DOHH2 (cell line): ENCODE measurements around the gene C1GALT1.

ENCODE experiments used
- H3F3A ChIP-seq: fragments of 200-600 bp; sonication (generic), shearing (Covaris generic); 2 replicates; pipeline ENCODE4 v1.6.0; 2016; ENCODE audit warnings: antibody characterized with exemption, mild to moderate bottlenecking; ENCODE audit not compliant: control insufficient read depth, insufficient read depth
- H3K27ac ChIP-seq: fragments of 200-600 bp; sonication (generic); 2 replicates; pipeline ENCODE4 v1.5.1; 2014; ENCODE audit warnings: low read depth, mild to moderate bottlenecking, low read length, moderate library complexity
- H3K27me3 ChIP-seq: fragments of 200-600 bp; sonication (generic); 2 replicates; pipeline ENCODE4 v1.6.1; 2014; ENCODE audit warnings: mild to moderate bottlenecking, low read length, mixed read lengths; ENCODE audit not compliant: control insufficient read depth
- H3K36me3 ChIP-seq: fragments of 200-600 bp; sonication (generic); 2 replicates; pipeline ENCODE4 v1.6.1; 2014; ENCODE audit warnings: mild to moderate bottlenecking, low read length, moderate library complexity, mixed read lengths; ENCODE audit not compliant: control insufficient read depth
- H3K4me1 ChIP-seq: fragments of 200-600 bp; sonication (generic); 2 replicates; pipeline ENCODE4 v1.6.1; 2014; ENCODE audit warnings: mild to moderate bottlenecking, low read length, mixed read lengths; ENCODE audit not compliant: control insufficient read depth
- H3K4me2 ChIP-seq: fragments of 200-600 bp; sonication (generic); 2 replicates; pipeline ENCODE4 v1.6.0; 2014; ENCODE audit warnings: mild to moderate bottlenecking, low read length, moderate library complexity
- H3K4me3 ChIP-seq: fragments of 200-600 bp; sonication (generic); 2 replicates; pipeline ENCODE4 v1.5.1; 2014; ENCODE audit warnings: mild to moderate bottlenecking, low read length, mixed read lengths
- H3K79me2 ChIP-seq: fragments of 200-600 bp; sonication (generic); 2 replicates; pipeline ENCODE4 v1.6.1; 2014; ENCODE audit warnings: mild to moderate bottlenecking, low read length, mixed read lengths; ENCODE audit not compliant: control insufficient read depth
- H3K9me2 ChIP-seq: fragments of 200-600 bp; sonication (generic); replicated peaks from 2 replicates; pipeline ENCODE4 v1.6.1; 2014; ENCODE audit warnings: mild to moderate bottlenecking, low read length, mixed read lengths; ENCODE audit not compliant: control insufficient read depth
- H3K9me3 ChIP-seq: fragments of 200-600 bp; sonication (generic); 2 replicates; pipeline ENCODE4 v1.6.1; 2014; ENCODE audit warnings: antibody characterized with exemption, low read length, mixed read lengths; ENCODE audit not compliant: control insufficient read depth, insufficient read depth
- H4K20me1 ChIP-seq: fragments of 200-600 bp; sonication (generic); 2 replicates; pipeline ENCODE4 v1.6.0; 2014; ENCODE audit warnings: low read depth, mild to moderate bottlenecking, antibody characterized with exemption, low read length, moderate library complexity; ENCODE audit not compliant: control insufficient read depth, insufficient read depth
- EZH2phosphoT487 ChIP-seq: fragments of 200-600 bp; sonication (generic); IDR thresholded peaks from 2 replicates; pipeline ENCODE4 v1.6.1; 2017; ENCODE audit warnings: borderline replicate concordance, mild to moderate bottlenecking, antibody characterized with exemption, low read length, moderate library complexity, mixed read lengths
- TF ChIP-seq, protein P1 (sequence below): fragments of 200-600 bp; sonication (generic); IDR thresholded peaks from one replicate; pipeline ENCODE4 v1.5.1; 2014; ENCODE audit warnings: antibody characterized with exemption, mild to moderate bottlenecking, low read depth, low read length; ENCODE audit not compliant: poor library complexity, severe bottlenecking

C1GALT1 gene

GRCh38 chr7:7157887-7158271, 24.5 kb upstream of the C1GALT1 start:
- Histone ChIP-seq H3K36me3 (no peaks in the 10 kb centered on the region), H4K20me1 (no peaks in the 10 kb centered on the region), H3K9me3 (peaks cover 26% of the 10 kb centered on the region), H3K4me3 (no peak overlapping the region), H3K27me3 (no peaks in the 10 kb centered on the region), H3K79me2 (no peaks in the 10 kb centered on the region), H3K4me2 (no peak overlapping the region), H3K27ac (no peak overlapping the region), H3F3A (no peaks in the 10 kb centered on the region), H3K9me2 (no peaks in the 10 kb centered on the region), H3K4me1 (peaks cover 27% of the 10 kb centered on the region)
- TF ChIP-seq EZH2phosphoT487: no peak
- TF ChIP-seq, protein P1, sequence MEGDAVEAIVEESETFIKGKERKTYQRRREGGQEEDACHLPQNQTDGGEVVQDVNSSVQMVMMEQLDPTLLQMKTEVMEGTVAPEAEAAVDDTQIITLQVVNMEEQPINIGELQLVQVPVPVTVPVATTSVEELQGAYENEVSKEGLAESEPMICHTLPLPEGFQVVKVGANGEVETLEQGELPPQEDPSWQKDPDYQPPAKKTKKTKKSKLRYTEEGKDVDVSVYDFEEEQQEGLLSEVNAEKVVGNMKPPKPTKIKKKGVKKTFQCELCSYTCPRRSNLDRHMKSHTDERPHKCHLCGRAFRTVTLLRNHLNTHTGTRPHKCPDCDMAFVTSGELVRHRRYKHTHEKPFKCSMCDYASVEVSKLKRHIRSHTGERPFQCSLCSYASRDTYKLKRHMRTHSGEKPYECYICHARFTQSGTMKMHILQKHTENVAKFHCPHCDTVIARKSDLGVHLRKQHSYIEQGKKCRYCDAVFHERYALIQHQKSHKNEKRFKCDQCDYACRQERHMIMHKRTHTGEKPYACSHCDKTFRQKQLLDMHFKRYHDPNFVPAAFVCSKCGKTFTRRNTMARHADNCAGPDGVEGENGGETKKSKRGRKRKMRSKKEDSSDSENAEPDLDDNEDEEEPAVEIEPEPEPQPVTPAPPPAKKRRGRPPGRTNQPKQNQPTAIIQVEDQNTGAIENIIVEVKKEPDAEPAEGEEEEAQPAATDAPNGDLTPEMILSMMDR: no peak

DNA sequence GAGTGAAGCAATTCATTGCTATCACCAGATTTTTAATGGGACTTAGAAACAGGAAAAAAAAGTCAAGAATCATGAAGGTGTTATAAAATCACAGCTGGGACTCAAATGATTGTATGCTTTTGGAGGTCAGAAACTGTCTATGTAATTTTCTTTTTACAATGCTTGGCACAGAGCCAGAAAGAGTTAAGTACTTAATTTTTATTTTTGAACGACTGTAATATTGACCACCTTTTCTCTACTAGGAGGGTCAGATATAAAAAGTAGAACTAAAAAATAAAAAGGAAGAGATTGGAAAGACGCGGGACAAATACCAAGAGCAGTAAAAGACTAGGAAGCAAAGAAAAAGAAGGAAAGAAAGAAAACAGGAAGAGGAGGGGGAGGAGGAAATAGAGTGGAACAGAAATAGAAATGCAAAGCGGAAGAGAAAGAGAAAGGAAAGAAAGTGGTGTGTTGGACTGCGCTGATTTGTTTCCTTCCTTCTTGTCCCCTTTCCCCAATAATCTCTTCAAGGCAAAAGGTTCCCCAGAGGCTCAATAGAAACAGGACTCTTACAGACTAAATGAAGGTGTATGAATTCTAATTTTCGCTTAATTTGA, 23.2 kb upstream of the C1GALT1 start:
- peak overlapping the region; percentile 49 for H3K27ac ChIP-seq
- H3K4me2 ChIP-seq: peak overlapping the region; percentile 70
- H3K27me3 ChIP-seq: no peaks in the 10 kb centered on the region
- no peaks in the 10 kb centered on the region for H3F3A ChIP-seq
- no peaks in the 10 kb centered on the region for H3K36me3 ChIP-seq
- H3K9me3 ChIP-seq: peaks cover 20% of the 10 kb centered on the region
- no peaks in the 10 kb centered on the region for H4K20me1 ChIP-seq
- no peaks in the 10 kb centered on the region for H3K9me2 ChIP-seq
- H3K4me3 ChIP-seq: peak overlapping the region; percentile 58
- no peaks in the 10 kb centered on the region for H3K79me2 ChIP-seq
- peaks cover 27% of the 10 kb centered on the region for H3K4me1 ChIP-seq
- TF ChIP-seq, protein P1: no peak
- no peak for TF ChIP-seq EZH2phosphoT487

DNA sequence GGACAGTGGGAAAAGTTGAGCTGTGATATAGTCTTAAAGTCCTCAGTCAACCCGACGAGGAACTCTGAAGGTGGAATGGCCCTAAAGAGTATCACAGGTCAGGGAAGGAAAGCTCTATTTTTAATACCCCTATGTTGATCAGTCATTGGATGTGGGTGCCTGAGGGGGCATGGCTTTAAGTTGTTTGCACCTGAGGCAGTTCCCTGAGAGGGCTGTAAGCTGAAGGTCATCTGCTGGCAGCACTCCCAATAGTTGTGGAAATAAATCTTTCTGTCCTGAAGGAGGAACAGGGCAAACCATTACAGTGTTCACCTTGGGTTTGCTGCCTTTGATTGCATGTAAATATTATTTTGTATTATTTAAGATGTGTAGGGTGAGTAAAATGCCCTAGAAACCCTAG, 17.8 kb upstream of the C1GALT1 start:
- Histone ChIP-seq H3K9me3 (peaks cover 8% of the 10 kb centered on the region; the same call in 1 of the 2 replicates), H3K9me2 (no peaks in the 10 kb centered on the region), H3K4me3 (no peak overlapping the region), H3K4me2 (no peak overlapping the region), H3F3A (no peaks in the 10 kb centered on the region), H4K20me1 (no peaks in the 10 kb centered on the region), H3K36me3 (no peaks in the 10 kb centered on the region), H3K79me2 (no peaks in the 10 kb centered on the region), H3K27ac (no peak overlapping the region), H3K27me3 (no peaks in the 10 kb centered on the region), H3K4me1 (peaks cover 8% of the 10 kb centered on the region)
- TF ChIP-seq, protein P1: no peak
- no peak for TF ChIP-seq EZH2phosphoT487
